Endothelial cell of umbilical vein (primary cell): ENCODE measurements around the gene CTNND2. TPM values are rescaled to one million over a fixed set of nuclear protein-coding genes. Genes with fewer than 3 reads are reported as not detected.

ENCODE experiments used
- BruUV-seq: library from RNA; stranded (reverse); fragments of 400-500 nt; replicated peaks from 2 replicates; lab custom pipeline; 2021; lab: Mats Ljungman, UMichigan
- CTCF ChIA-PET: fragments of 300-600, 350-600 bp; sonication (Branson Sonifier 250); formaldehyde crosslinking; loops from one replicate; lab custom pipeline; 2021; ENCODE audit warnings: antibody characterized with exemption, inconsistent platforms; lab: Charles Lee
- POLR2A ChIA-PET: fragments of 300-600, 350-600 bp; sonication (Branson Sonifier 250); formaldehyde crosslinking; loops from one replicate; lab custom pipeline; 2021; ENCODE audit warnings: antibody characterized with exemption, inconsistent platforms; lab: Charles Lee
- DNase-seq: peaks from one replicate; pipeline ENCODE4 v3.0.0-alpha.2; 2011; ENCODE audit warnings: low read depth, low spot score
- FAIRE-seq: peaks from 2 replicates; lab custom pipeline; 2011; peaks lifted over from hg19 to GRCh38; lab: Jason Lieb, UNC
- H2AFZ ChIP-seq: 2 replicates; pipeline ENCODE4 v1.6.0; 2012; ENCODE audit warnings: low read depth, low read length, control low read depth, inconsistent platforms
- H3K27ac ChIP-seq: 2 replicates; pipeline ENCODE4 v1.5.1; 2011; ENCODE audit warnings: low read depth, mild to moderate bottlenecking, control low read depth, low read length, moderate library complexity; ENCODE audit not compliant: insufficient read depth
- H3K27me3 ChIP-seq, 2 experiments: 2 replicates each; pipeline versions ENCODE4 v1.6.0 to v1.6.1; 2011; ENCODE audit warnings: low read length in 2 of 2, mixed read lengths in 1 of 2; ENCODE audit not compliant: control insufficient read depth in 2 of 2, insufficient read depth in 2 of 2
- H3K36me3 ChIP-seq, 2 experiments: 2 replicates in 1 of 2; 3 replicates in 1 of 2; pipeline ENCODE4 v1.5.1; 2011; ENCODE audit warnings: low read length in 2 of 2, mild to moderate bottlenecking in 1 of 2, moderate library complexity in 1 of 2; ENCODE audit not compliant: control insufficient read depth in 2 of 2, insufficient read depth in 2 of 2; ENCODE audit errors: extremely low read depth in 1 of 2
- H3K4me1 ChIP-seq: 3 replicates; pipeline ENCODE4 v1.5.1; 2011; ENCODE audit warnings: mild to moderate bottlenecking, low read length; ENCODE audit not compliant: control insufficient read depth, insufficient read depth; ENCODE audit errors: extremely low read depth
- H3K4me2 ChIP-seq: 2 replicates; pipeline ENCODE4 v1.6.1; 2011; ENCODE audit warnings: low read length, control low read depth, mixed read lengths; ENCODE audit not compliant: insufficient read depth
- H3K4me3 ChIP-seq, 3 experiments: fragments of 200-600 bp in 1 of 3; sonication (generic), shearing (Covaris generic) in 1 of 3; replicated peaks in 1 of 3; 2 replicates each; pipeline ENCODE4 v1.5.1; 2011 to 2016; ENCODE audit warnings: control low read depth in 3 of 3, low read length in 3 of 3, mild to moderate bottlenecking in 2 of 3, inconsistent platforms in 1 of 3, low read depth in 1 of 3, moderate library complexity in 1 of 3; ENCODE audit not compliant: insufficient read depth in 1 of 3
- H3K79me2 ChIP-seq: 2 replicates; pipeline ENCODE4 v1.6.0; 2012; ENCODE audit warnings: low read length, inconsistent platforms; ENCODE audit not compliant: control insufficient read depth, insufficient read depth
- H3K9ac ChIP-seq: replicated peaks from 2 replicates; pipeline ENCODE3; 2011; ENCODE audit warnings: low read length, control low read depth; ENCODE audit not compliant: insufficient read depth; ENCODE audit errors: extremely low read depth
- H3K9me1 ChIP-seq: replicated peaks from 3 replicates; pipeline ENCODE4 v1.6.0; 2011; ENCODE audit warnings: mild to moderate bottlenecking, low read length; ENCODE audit not compliant: control insufficient read depth, insufficient read depth; ENCODE audit errors: extremely low read depth
- H3K9me3 ChIP-seq: replicated peaks from 2 replicates; pipeline ENCODE4 v1.5.1; 2012; ENCODE audit warnings: low read length, inconsistent platforms; ENCODE audit not compliant: control insufficient read depth, insufficient read depth
- H4K20me1 ChIP-seq: replicated peaks from 2 replicates; pipeline ENCODE3; 2011; ENCODE audit warnings: mild to moderate bottlenecking, low read length; ENCODE audit not compliant: control insufficient read depth, insufficient read depth; ENCODE audit errors: extremely low read depth
- CTCF ChIP-seq, 2 donors: IDR thresholded peaks; 1 replicate in 1 of 2; 2 replicates in 1 of 2; pipeline ENCODE4 v1.5.1; 2011; ENCODE audit warnings: low read length in 2 of 2, mild to moderate bottlenecking in 2 of 2, moderate library complexity in 2 of 2, control low read depth in 1 of 2, inconsistent platforms in 1 of 2, low read depth in 1 of 2; ENCODE audit not compliant: insufficient read depth in 1 of 2; ENCODE audit errors: extremely low read depth in 1 of 2
- EZH2 ChIP-seq: IDR thresholded peaks from 2 replicates; pipeline ENCODE4 v1.6.1; 2012; ENCODE audit warnings: borderline replicate concordance, low read depth, mild to moderate bottlenecking, moderate library complexity, low read length, inconsistent platforms; ENCODE audit not compliant: severe bottlenecking
- FOS ChIP-seq: IDR thresholded peaks from 2 replicates; pipeline ENCODE4 v1.6.1; 2011; ENCODE audit warnings: mild to moderate bottlenecking, low read length, moderate library complexity, borderline replicate concordance; ENCODE audit not compliant: insufficient read depth
- GATA2 ChIP-seq: IDR thresholded peaks from 2 replicates; pipeline ENCODE4 v1.7.0; 2011; ENCODE audit warnings: low read depth, mild to moderate bottlenecking, moderate library complexity, mixed read lengths, low read length; ENCODE audit not compliant: insufficient read length, insufficient read depth
- JUN ChIP-seq: IDR thresholded peaks from 2 replicates; pipeline ENCODE4 v1.6.1; 2011; ENCODE audit warnings: borderline replicate concordance, low read depth; ENCODE audit not compliant: insufficient read length, insufficient read depth
- MAX ChIP-seq: IDR thresholded peaks from 2 replicates; pipeline ENCODE4 v1.6.1; 2011; ENCODE audit not compliant: insufficient read depth, insufficient read length
- MYC ChIP-seq: IDR thresholded peaks from one replicate; pipeline ENCODE4 v1.6.1; 2011; ENCODE audit warnings: mild to moderate bottlenecking, low read depth, low read length
- POLR2A ChIP-seq: IDR thresholded peaks from 2 replicates; pipeline ENCODE4 v1.6.1; 2012; ENCODE audit warnings: low read depth, mild to moderate bottlenecking, control low read depth, low read length
- POLR2AphosphoS5 ChIP-seq: IDR thresholded peaks from 2 replicates; pipeline ENCODE4 v1.6.1; 2012; ENCODE audit warnings: low read depth, mild to moderate bottlenecking, control low read depth, low read length, moderate library complexity; ENCODE audit not compliant: insufficient read depth
- dilution Hi-C: fragments of 300-500 bp; cut with MboI; formaldehyde crosslinking; loops from one replicate; pipeline ENCODE4 v1.15.0; 2019; ENCODE audit warnings: low sequenced_read_pairs; ENCODE audit not compliant: extremely low pct_ligation_motif_present
- intact Hi-C: fragments of 100-400 bp; cut with micrococcal nuclease; formaldehyde crosslinking; loops from one replicate; pipeline ENCODE4 v1.10.0; 2022
- polyA plus RNA-seq, 4 experiments: library from polyadenylated mRNA; depleted of rRNA in 3 of 4; stranded (reverse) in 3 of 4; unstranded in 1 of 4; fragments of >200 nt; gene quantifications; 2 replicates each; pipeline versions ENCODE4 v1.2.1 to v1.2.3, GENCODE V29; 2011 to 2012; ENCODE audit warnings: missing spikeins in 1 of 4
- total RNA-seq: library from RNA; stranded (reverse); gene quantifications from 2 replicates; pipeline ENCODE4 v1.2.3, GENCODE V29; 2021

Gene CTNND2
- total and polyA plus RNA-seq, 2 donors (not counting 3 experiments of a cell fraction or from before 2014, with no cell fraction given): not detected

DNA sequence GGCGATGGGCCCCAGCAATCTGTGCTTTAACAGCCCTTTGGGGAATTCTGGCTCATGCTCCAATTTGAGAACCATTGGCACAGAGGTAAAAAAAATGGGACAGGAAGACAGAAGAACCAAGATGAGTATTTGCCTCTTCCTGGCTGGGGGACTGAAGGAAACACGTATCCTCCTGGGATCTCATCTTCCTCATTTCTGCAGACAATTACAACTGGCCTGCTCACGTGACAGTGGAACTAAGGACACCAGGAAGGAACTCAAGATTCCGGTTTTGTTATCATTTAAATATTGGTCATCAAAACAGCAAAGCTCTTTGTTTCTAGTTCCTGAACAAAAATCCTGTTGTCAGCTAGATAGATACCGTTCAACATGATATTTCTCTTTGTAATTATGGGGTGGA is 927.2 kb downstream of the CTNND2 start:
- no peak for DNase-seq
- Histone ChIP-seq H2AFZ (no peak overlapping the region), H3K4me3 (no peak overlapping the region), H3K27me3 (no peaks in the 10 kb centered on the region), H3K4me2 (no peak overlapping the region), H3K27ac (no peak overlapping the region), H3K9ac (no peak overlapping the region), H3K79me2 (no peaks in the 10 kb centered on the region), H3K36me3 (no peaks in the 10 kb centered on the region), H3K9me1 (no peaks in the 10 kb centered on the region), H3K9me3 (no peaks in the 10 kb centered on the region), H3K4me1 (no peaks in the 10 kb centered on the region), H4K20me1 (no peaks in the 10 kb centered on the region)
- intact Hi-C loops: no loop called here
- no peak for FAIRE-seq
- BruUV-seq: no TSS peak
- POLR2A ChIA-PET: no interaction called here
- no peak for TF ChIP-seq MAX
- no peak for TF ChIP-seq JUN
- TF ChIP-seq CTCF (IDR thresholded peaks at IDR 0.05; ENCODE audit: extremely low read depth in 1 of 2, insufficient read depth in 1 of 2, low read depth in 1 of 2, low read length in 2 of 2): no peak
- no peak for TF ChIP-seq EZH2
- TF ChIP-seq POLR2A: no peak
- TF ChIP-seq MYC: no peak
- no peak for TF ChIP-seq FOS
- TF ChIP-seq GATA2: no peak
- no peak for TF ChIP-seq POLR2AphosphoS5
- CTCF ChIA-PET: no interaction called here
- dilution Hi-C loops: no loop called here
